ENCODE measurements around the gene LMAN2. TPM values are rescaled to one million over a fixed set of nuclear protein-coding genes. Genes with fewer than 3 reads are reported as not detected.

The LMAN2 gene
- total RNA-seq, 1 donor from 2014 or later = 88.0 TPM

DNA sequence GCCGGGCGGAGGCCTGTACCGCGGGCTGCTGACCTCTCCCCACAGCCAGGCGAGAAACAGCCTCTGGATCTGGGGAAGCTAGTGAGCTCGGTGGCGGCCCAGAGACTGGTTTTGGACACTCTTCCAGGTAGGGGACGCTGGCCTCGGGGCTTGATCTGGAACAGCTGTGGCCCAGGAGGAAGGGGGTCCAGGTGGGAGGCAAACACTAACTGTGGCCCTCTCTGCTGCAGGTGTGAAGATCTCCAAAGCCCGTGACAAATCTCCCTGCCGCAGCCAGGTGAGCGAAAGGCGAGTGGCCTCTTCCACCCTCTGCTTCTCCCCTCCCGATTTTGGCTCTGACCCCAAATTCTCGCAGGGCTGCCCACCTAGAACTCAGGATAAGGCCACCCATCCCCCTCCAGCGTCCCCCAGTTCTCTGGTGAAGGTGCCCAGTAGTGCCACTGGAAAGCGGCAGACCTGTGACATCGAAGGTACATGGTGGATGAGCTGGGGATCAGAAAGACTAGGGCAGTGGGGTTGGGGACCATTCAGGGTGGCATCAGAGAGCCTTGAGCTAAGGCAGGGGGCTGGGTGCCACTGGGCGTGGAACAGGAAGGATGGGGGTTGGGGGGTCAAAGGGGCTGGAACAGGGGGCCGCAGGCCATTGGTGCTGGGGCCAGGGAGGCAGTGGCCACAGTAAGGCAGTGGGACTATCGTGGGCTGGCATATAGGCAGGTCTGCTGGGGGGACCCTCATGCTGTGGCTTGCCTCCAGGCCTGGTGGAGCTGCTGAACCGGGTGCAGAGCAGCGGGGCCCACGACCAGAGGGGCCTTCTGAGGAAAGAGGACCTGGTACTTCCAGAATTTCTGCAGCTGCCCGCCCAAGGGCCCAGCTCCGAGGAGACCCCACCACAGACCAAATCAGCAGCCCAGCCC lies 19.9 kb upstream of the LMAN2 start:
- Mint-ChIP-seq H3K4me3 (peak overlapping the region; percentile 46), H3K27ac (peak overlapping the region; percentile 53), H3K36me3 (ENCODE audit: low read depth) (peaks cover 39% of the 10 kb centered on the region), H3K27me3 (no peaks in the 10 kb centered on the region), H3K4me1 (peaks cover 50% of the 10 kb centered on the region), H3K9me3 (no peaks in the 10 kb centered on the region)
- ChIA-PET CTCF (interaction anchor here (0.6 to 3.8 kb wide), 9 partner anchors 9 to 566 kb away, joined by 3 to 19 read pairs (median 3); partner anchors contain the start of genes LMAN2 and RGS14), POLR2A (interaction anchor here (0.7 to 1.9 kb wide), 10 partner anchors 10 to 95 kb away, joined by 3 to 12 read pairs (median 4); partner anchors contain the start of genes GRK6, LMAN2 and RGS14)
- TF ChIP-seq, protein P1, sequence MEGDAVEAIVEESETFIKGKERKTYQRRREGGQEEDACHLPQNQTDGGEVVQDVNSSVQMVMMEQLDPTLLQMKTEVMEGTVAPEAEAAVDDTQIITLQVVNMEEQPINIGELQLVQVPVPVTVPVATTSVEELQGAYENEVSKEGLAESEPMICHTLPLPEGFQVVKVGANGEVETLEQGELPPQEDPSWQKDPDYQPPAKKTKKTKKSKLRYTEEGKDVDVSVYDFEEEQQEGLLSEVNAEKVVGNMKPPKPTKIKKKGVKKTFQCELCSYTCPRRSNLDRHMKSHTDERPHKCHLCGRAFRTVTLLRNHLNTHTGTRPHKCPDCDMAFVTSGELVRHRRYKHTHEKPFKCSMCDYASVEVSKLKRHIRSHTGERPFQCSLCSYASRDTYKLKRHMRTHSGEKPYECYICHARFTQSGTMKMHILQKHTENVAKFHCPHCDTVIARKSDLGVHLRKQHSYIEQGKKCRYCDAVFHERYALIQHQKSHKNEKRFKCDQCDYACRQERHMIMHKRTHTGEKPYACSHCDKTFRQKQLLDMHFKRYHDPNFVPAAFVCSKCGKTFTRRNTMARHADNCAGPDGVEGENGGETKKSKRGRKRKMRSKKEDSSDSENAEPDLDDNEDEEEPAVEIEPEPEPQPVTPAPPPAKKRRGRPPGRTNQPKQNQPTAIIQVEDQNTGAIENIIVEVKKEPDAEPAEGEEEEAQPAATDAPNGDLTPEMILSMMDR (IDR thresholded peaks at IDR 0.05) = no peak
- no peak for DNase-seq
- intact Hi-C loops (cut with micrococcal nuclease) = loop anchor here (2.0 kb wide), 1 partner anchor 15 kb away; the partner anchor contains the start of gene RGS14
- ATAC-seq (ENCODE audit: low read depth) = no peak

DNA sequence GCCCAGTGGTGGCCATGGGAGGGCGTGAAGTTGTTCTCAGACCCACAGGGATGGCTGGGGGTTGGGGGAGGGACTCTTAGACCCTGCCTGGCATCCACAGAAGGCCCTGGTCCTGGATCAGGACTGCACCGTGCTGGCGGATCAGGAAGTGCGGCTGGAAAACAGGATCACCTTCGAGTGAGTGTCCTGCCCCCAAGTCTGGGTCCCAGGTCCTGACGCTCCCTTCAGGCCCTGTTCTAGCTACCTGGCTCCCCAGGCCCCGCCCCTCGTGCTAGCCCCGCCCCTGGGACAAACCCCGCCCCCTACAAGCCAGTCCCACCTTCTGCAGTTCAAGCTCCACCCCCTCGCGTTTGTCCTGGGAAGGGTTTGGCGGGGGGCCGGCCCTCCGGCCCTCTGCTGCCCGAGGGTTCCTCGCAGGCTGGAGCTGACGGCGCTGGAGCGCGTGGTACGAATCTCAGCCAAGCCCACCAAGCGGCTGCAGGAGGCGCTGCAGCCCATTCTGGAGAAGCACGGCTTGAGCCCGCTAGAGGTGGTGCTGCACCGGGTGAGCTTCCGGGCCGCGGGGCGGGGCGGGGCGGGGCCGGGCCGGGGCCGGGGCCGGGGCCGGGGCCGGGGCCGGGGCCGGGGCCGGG lies 19.1 kb upstream of the LMAN2 start:
- peaks cover 53% of the 10 kb centered on the region for H3K4me1 Mint-ChIP-seq

GRCh38 chr5:177369645-177370440 lies 18.4 kb upstream of the LMAN2 start:
- Mint-ChIP-seq H3K36me3 (ENCODE audit: low read depth) (peaks cover 47% of the 10 kb centered on the region), H3K27ac (peak overlapping the region; percentile 19), H3K4me1 (peaks cover 53% of the 10 kb centered on the region), H3K9me3 (no peaks in the 10 kb centered on the region), H3K27me3 (no peaks in the 10 kb centered on the region), H3K4me3 (no peak overlapping the region)
- intact Hi-C loops (cut with micrococcal nuclease) = loop anchor here (1.0 to 2.0 kb wide), 2 partner anchors 8 to 13 kb away; partner anchors contain the start of gene RGS14
- ChIA-PET POLR2A (interaction anchor here (0.9 to 1.9 kb wide), 8 partner anchors 8 to 57 kb away, joined by 3 to 12 read pairs (median 4); partner anchors contain the start of genes GRK6, LMAN2 and RGS14), CTCF (interaction anchor here (0.7 to 3.8 kb wide), 11 partner anchors 12 to 256 kb away, joined by 3 to 19 read pairs (median 4); partner anchors contain the start of genes LMAN2 and RGS14)
- ATAC-seq (ENCODE audit: low read depth) (no peak), DNase-seq (no peak)
- TF ChIP-seq, protein P1 (IDR thresholded peaks at IDR 0.05) = no peak

More for the DNA sequence above, 19.1 kb upstream of the LMAN2 start:
- Mint-ChIP-seq H3K27me3 (no peaks in the 10 kb centered on the region), H3K9me3 (no peaks in the 10 kb centered on the region), H3K27ac (no peak overlapping the region), H3K4me3 (peak overlapping the region; percentile 60), H3K36me3 (ENCODE audit: low read depth) (peaks cover 43% of the 10 kb centered on the region)
- CTCF ChIA-PET = interaction anchor here (0.6 to 3.8 kb wide), 9 partner anchors 8 to 567 kb away, joined by 3 to 19 read pairs (median 3); partner anchors contain the start of genes LMAN2 and RGS14
- intact Hi-C loops (cut with micrococcal nuclease) = loop anchor here (1.0 to 2.0 kb wide), 2 partner anchors 8 to 14 kb away; partner anchors contain the start of gene RGS14
- TF ChIP-seq, protein P1 (IDR thresholded peaks at IDR 0.05) = no peak
- POLR2A ChIA-PET = interaction anchor here (0.7 to 1.9 kb wide), 10 partner anchors 9 to 94 kb away, joined by 3 to 12 read pairs (median 4); partner anchors contain the start of genes GRK6, LMAN2 and RGS14
- ATAC-seq (ENCODE audit: low read depth) (peak; percentile 85), DNase-seq (peak; percentile 48)

- intact Hi-C loops (cut with micrococcal nuclease) = no loop called here
These were observed 17.6 kb upstream of the LMAN2 start for GRCh38 chr5:177368869-177369644.

More at GRCh38 chr5:177368869-177369644, 17.6 kb upstream of the LMAN2 start:
- Mint-ChIP-seq H3K4me1 (peaks cover 61% of the 10 kb centered on the region), H3K27me3 (no peaks in the 10 kb centered on the region), H3K9me3 (no peaks in the 10 kb centered on the region), H3K4me3 (peak overlapping the region; percentile 21), H3K36me3 (ENCODE audit: low read depth) (peaks cover 49% of the 10 kb centered on the region), H3K27ac (peak overlapping the region; percentile 19)
- TF ChIP-seq, protein P1 (IDR thresholded peaks at IDR 0.05) = no peak
- ATAC-seq (ENCODE audit: low read depth) (no peak), DNase-seq (no peak)
- CTCF ChIA-PET = interaction anchor here (0.7 to 3.8 kb wide), 9 partner anchors 11 to 255 kb away, joined by 3 to 19 read pairs (median 4); partner anchors contain the start of genes LMAN2 and RGS14
- POLR2A ChIA-PET = interaction anchor here (0.9 kb wide), 1 partner anchor 17 kb away, joined by 3 read pairs; the partner anchor contains the start of gene LMAN2
